Activated CD8-positive, alpha-beta T cell treated with anti-CD3 and anti-CD28 coated beads for 36 hours (primary cell): ENCODE results near the gene MAP2. TPM values are rescaled to one million over a fixed set of nuclear protein-coding genes. Genes with fewer than 3 reads are reported as not detected.

Experiments used
- ATAC-seq: fragments of 200-7000 bp; cut with Tn5 transposase; one replicate; pipeline ENCODE4 v1.10.0; 2021; ENCODE audit warnings: mild to moderate bottlenecking, moderate library complexity
- CTCF ChIA-PET: fragments of 350-600 bp; sonication (Branson Sonifier 250); formaldehyde crosslinking; loops from one replicate; lab custom pipeline; 2021; ENCODE audit warnings: antibody characterized with exemption; lab: Charles Lee
- POLR2A ChIA-PET: fragments of 350-600 bp; sonication (Branson Sonifier 250); formaldehyde crosslinking; loops from one replicate; lab custom pipeline; 2021; ENCODE audit warnings: antibody characterized with exemption; lab: Charles Lee
- DNase-seq: peaks from one replicate; pipeline ENCODE4 v3.0.0-alpha.2; 2020
- H3K27ac Mint-ChIP-seq: one replicate; pipeline ENCODE4 v1.8.0; 2021; ENCODE audit warnings: mild to moderate bottlenecking, mixed read lengths
- H3K27me3 Mint-ChIP-seq: one replicate; pipeline ENCODE4 v1.8.0; 2021; ENCODE audit warnings: mixed read lengths
- H3K36me3 Mint-ChIP-seq: one replicate; pipeline ENCODE4 v1.8.0; 2021; ENCODE audit warnings: low read depth, mixed read lengths
- H3K4me1 Mint-ChIP-seq: one replicate; pipeline ENCODE4 v1.8.0; 2021; ENCODE audit warnings: low read depth, mixed read lengths
- H3K4me3 Mint-ChIP-seq: one replicate; pipeline ENCODE4 v1.8.0; 2021; ENCODE audit warnings: mild to moderate bottlenecking, moderate library complexity, mixed read lengths
- H3K9me3 Mint-ChIP-seq: one replicate; pipeline ENCODE4 v1.8.0; 2021; ENCODE audit warnings: mixed read lengths
- intact Hi-C: fragments of 100-400 bp; cut with micrococcal nuclease; formaldehyde crosslinking; loops from one replicate; pipeline ENCODE4 v1.10.0; 2022
- total RNA-seq, 2 experiments: library from RNA; stranded (reverse); gene quantifications; one replicate each; pipeline ENCODE4 v1.2.3, GENCODE V29; 2021
- TF ChIP-seq, protein P1 (sequence below): fragments of 200-600 bp; IDR thresholded peaks from one replicate; pipeline ENCODE4 v1.8.0; 2022; ENCODE audit warnings: antibody characterized with exemption, mild to moderate bottlenecking

The MAP2 gene
- total RNA-seq, 2 experiments from 2014 or later = not detected

DNA sequence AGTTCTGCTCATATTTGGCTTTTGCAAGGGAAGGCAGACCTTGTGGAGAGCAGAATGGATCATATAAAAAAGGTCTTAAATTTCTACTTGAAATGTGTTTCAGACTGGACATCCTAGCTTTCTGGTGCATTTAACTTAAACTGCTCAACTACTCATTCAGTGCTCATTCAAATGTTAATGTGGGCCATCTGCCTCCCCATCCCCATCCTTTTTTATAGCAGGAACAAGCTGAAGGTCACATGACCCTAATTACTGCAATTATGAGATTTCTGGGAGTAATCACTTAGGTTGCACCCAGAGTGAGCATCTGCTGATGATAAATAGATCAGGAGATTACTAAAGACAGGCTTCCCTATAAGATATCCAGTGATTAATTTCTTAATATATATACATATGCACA, 96.1 kb downstream of the MAP2 start:
- no peaks in the 10 kb centered on the region for H3K9me3 Mint-ChIP-seq
- no peaks in the 10 kb centered on the region for H3K36me3 Mint-ChIP-seq
- ChIA-PET CTCF (no interaction called here), POLR2A (no interaction called here)
- no peaks in the 10 kb centered on the region for H3K27me3 Mint-ChIP-seq
- H3K4me1 Mint-ChIP-seq = no peaks in the 10 kb centered on the region
- TF ChIP-seq, protein P1, sequence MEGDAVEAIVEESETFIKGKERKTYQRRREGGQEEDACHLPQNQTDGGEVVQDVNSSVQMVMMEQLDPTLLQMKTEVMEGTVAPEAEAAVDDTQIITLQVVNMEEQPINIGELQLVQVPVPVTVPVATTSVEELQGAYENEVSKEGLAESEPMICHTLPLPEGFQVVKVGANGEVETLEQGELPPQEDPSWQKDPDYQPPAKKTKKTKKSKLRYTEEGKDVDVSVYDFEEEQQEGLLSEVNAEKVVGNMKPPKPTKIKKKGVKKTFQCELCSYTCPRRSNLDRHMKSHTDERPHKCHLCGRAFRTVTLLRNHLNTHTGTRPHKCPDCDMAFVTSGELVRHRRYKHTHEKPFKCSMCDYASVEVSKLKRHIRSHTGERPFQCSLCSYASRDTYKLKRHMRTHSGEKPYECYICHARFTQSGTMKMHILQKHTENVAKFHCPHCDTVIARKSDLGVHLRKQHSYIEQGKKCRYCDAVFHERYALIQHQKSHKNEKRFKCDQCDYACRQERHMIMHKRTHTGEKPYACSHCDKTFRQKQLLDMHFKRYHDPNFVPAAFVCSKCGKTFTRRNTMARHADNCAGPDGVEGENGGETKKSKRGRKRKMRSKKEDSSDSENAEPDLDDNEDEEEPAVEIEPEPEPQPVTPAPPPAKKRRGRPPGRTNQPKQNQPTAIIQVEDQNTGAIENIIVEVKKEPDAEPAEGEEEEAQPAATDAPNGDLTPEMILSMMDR = no peak
- DNase-seq (no peak), ATAC-seq (no peak)
- intact Hi-C loops = no loop called here
- H3K4me3 Mint-ChIP-seq = no peak overlapping the region
- H3K27ac Mint-ChIP-seq = no peak overlapping the region

DNA sequence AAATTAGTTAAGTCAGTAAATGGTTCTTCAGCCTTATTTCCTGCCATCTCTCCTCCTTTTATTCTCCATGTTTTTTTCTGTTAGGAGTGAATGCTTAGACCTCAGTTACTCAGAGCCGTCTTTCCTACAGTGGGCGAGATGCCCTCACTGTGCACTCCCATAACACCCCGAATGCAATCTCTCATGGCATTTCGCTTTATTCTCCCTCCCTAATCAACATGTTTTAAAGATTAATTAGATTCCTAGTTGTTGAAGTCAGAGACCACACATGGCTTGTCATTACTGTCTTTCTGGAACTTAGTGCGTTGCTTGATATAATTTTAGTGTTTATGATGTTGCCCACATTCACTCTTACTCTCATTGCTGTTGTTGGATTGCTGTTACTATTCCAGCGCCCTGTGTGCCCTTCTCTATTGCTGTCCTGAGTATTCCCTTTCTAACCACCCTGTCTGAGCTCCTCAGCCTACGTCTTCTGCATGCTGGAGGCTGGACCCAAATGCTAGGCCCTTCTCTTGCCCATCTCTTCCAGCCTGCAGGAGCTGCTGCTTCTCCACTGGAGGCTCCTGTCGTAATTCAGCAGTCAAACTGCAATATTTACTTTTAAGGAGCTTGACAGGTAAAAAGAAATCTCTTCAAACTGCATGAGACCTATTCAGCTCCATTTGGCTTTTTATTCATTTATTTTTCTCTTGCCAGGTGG, 99.3 kb downstream of the MAP2 start:
- H3K27me3 Mint-ChIP-seq = no peaks in the 10 kb centered on the region
- CTCF ChIA-PET = no interaction called here
- H3K4me1 Mint-ChIP-seq = peaks cover 20% of the 10 kb centered on the region
- H3K36me3 Mint-ChIP-seq = no peaks in the 10 kb centered on the region
- TF ChIP-seq, protein P1 = no peak
- no peaks in the 10 kb centered on the region for H3K9me3 Mint-ChIP-seq
- no peak overlapping the region for H3K4me3 Mint-ChIP-seq
- DNase-seq (no peak), ATAC-seq (no peak)
- no peak overlapping the region for H3K27ac Mint-ChIP-seq
- POLR2A ChIA-PET = no interaction called here
- intact Hi-C loops = no loop called here

DNA sequence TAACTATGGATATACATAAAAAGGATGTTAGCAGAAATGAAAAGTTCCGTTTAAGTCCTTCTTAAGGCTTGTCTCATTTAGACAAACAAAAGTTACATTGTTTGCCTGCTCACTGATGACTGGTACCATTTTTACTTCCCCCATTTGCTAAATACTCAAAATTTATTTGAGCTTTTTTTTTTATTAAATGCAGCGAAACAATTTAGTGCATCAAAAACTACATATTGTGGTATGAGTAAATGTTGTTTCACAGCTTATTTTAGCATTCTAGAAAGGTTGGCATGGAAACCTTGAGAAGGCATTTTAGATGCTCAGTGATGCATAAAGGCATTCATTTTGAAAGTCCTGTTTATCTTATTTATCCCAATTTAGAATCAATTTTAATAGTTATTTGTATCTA, 100.0 kb downstream of the MAP2 start:
- DNase-seq (no peak), ATAC-seq (no peak)
- TF ChIP-seq, protein P1 = no peak
- no peaks in the 10 kb centered on the region for H3K27me3 Mint-ChIP-seq
- H3K9me3 Mint-ChIP-seq = no peaks in the 10 kb centered on the region
- CTCF ChIA-PET = no interaction called here
- peaks cover 20% of the 10 kb centered on the region for H3K4me1 Mint-ChIP-seq
- no peak overlapping the region for H3K4me3 Mint-ChIP-seq
- POLR2A ChIA-PET = no interaction called here
- H3K27ac Mint-ChIP-seq = no peak overlapping the region
- intact Hi-C loops = no loop called here
- no peaks in the 10 kb centered on the region for H3K36me3 Mint-ChIP-seq

DNA sequence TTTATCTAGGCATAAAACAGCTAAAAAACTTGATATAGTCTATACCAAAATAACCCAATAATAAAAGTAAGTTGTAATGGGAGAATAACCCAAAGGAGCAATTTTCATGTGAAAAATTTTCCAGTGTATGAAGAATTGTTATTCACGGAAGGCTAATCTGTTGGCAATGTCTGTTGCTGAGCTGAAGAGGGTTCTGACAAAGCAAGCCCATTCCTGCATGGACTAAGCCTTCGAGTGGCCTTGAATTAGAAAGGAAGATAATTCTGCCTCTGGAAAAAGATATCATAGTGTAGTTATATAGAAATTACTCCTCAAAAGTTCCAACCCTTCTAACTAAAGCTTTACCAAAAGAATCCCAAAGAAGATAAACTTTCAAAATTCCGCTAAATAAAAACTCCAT, 101.5 kb downstream of the MAP2 start:
- TF ChIP-seq, protein P1 = no peak
- ATAC-seq (no peak), DNase-seq (no peak)
- peaks cover 20% of the 10 kb centered on the region for H3K4me1 Mint-ChIP-seq
- intact Hi-C loops = no loop called here
- no peak overlapping the region for H3K4me3 Mint-ChIP-seq
- POLR2A ChIA-PET = no interaction called here
- no peaks in the 10 kb centered on the region for H3K36me3 Mint-ChIP-seq
- no peaks in the 10 kb centered on the region for H3K9me3 Mint-ChIP-seq
- no peaks in the 10 kb centered on the region for H3K27me3 Mint-ChIP-seq
- H3K27ac Mint-ChIP-seq = no peak overlapping the region
- CTCF ChIA-PET = interaction anchor here (1.1 kb wide), 2 partner anchors 30 to 191 kb away, joined by 3 read pairs; no protein-coding TSS in a partner anchor

DNA sequence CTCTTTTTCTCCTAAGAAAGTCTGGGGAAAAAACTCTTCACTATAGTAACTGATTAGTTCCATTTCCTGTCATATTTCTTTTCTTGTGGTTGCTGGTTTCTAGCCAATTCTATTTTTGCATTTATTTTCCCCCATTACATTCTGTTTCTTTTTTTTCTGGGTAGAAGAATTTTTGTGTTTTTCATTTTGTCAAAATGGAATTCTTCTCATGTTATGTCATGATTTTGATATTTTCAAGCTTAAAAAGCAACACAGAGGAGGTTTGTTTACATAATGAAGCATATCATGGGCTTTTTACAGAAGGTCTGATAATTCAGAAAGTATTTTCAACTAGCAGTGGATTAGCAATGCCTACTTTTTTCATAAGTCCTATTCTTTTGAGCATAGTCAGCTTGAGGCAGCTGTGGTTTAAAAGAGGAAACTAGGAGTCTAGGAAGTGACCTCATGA, 102.0 kb downstream of the MAP2 start:
- Mint-ChIP-seq H3K4me1 (peaks cover 20% of the 10 kb centered on the region), H3K27me3 (no peaks in the 10 kb centered on the region), H3K27ac (no peak overlapping the region), H3K9me3 (no peaks in the 10 kb centered on the region), H3K4me3 (no peak overlapping the region), H3K36me3 (no peaks in the 10 kb centered on the region)
- POLR2A ChIA-PET = no interaction called here
- CTCF ChIA-PET = interaction anchor here (1.1 kb wide), 1 partner anchor 191 kb away, joined by 3 read pairs; no protein-coding TSS in a partner anchor
- ATAC-seq (no peak), DNase-seq (no peak)
- TF ChIP-seq, protein P1 = no peak
- intact Hi-C loops = no loop called here
